Mucosa of descending colon (tissue), 3 donors: Measurements from ENCODE around the gene SMAD5. TPM values are rescaled to one million over a fixed set of nuclear protein-coding genes. Genes with fewer than 3 reads are reported as not detected.

Experiments
- ATAC-seq: fragments of 200-7000 bp; cut with Tn5 transposase; one replicate; pipeline ENCODE4 v1.9.1; 2020; ENCODE audit warnings: mild to moderate bottlenecking, moderate library complexity
- DNase-seq, 3 donors: peaks; one replicate each; pipeline ENCODE4 v3.0.0-alpha.2; 2020
- H3K36me3 ChIP-seq: fragments of 200-600 bp; one replicate; pipeline ENCODE4 v1.8.0; 2021; ENCODE audit warnings: low read depth, mild to moderate bottlenecking
- H3K4me1 ChIP-seq: fragments of 200-600 bp; one replicate; pipeline ENCODE4 v1.8.0; 2021; ENCODE audit warnings: low read depth, mild to moderate bottlenecking
- H3K4me3 ChIP-seq: fragments of 200-600 bp; one replicate; pipeline ENCODE4 v1.8.0; 2021; ENCODE audit warnings: mild to moderate bottlenecking
- H3K9me3 ChIP-seq: fragments of 200-600 bp; one replicate; pipeline ENCODE4 v1.8.0; 2021; ENCODE audit warnings: mild to moderate bottlenecking
- intact Hi-C, 2 donors: fragments of 100-400 bp; cut with DNase I in 1 of 2; cut with micrococcal nuclease in 1 of 2; formaldehyde crosslinking; loops; one replicate each; pipeline versions ENCODE4 v1.11.0 to v1.11.1; 2022; cut with DNase I, micrococcal nuclease
- total RNA-seq, 3 donors: library from RNA; stranded (reverse); fragmentation: NEBNext Ultra II Directional in 2 of 3; extraction: Animal tissue kit (Norgen Biotek cat#: 25700) in 2 of 3; gene quantifications; one replicate each; pipeline versions ENCODE4 v1.2.1 to v1.2.4, GENCODE V29; 2021 to 2023
- TF ChIP-seq, protein P1 (sequence below): fragments of 200-600 bp; IDR thresholded peaks from one replicate; pipeline ENCODE4 v1.8.0; 2022; ENCODE audit warnings: antibody characterized with exemption, mild to moderate bottlenecking
- donor health status: DM: no; HTN: no; CAD: no; lungs with moderate emphysema.
- donor health status: DM: no; HTN: no; CAD: no.
- donor health status: DM: no; HTN: yes; CAD: no.

The SMAD5 gene
- total RNA-seq, 3 donors from 2014 or later = 39.7 to 79.8 (median 42.0) TPM

GRCh38 chr5:136192526-136193321 is 60.1 kb downstream of the SMAD5 start, which contains the start of gene SMIM32:
SMIM32 (minus strand) TSS chr5:136193162; CDS start chr5:136192524, 638 bp downstream.
- H3K36me3 ChIP-seq = no peaks in the 10 kb centered on the region
- H3K9me3 ChIP-seq = no peaks in the 10 kb centered on the region
- DNase-seq (peak; percentile 66 to 71 (median 70)), ATAC-seq (peak; percentile 58)
- peak within 1 kb of the TSS; percentile 23 for H3K4me3 ChIP-seq
- TF ChIP-seq, protein P1, sequence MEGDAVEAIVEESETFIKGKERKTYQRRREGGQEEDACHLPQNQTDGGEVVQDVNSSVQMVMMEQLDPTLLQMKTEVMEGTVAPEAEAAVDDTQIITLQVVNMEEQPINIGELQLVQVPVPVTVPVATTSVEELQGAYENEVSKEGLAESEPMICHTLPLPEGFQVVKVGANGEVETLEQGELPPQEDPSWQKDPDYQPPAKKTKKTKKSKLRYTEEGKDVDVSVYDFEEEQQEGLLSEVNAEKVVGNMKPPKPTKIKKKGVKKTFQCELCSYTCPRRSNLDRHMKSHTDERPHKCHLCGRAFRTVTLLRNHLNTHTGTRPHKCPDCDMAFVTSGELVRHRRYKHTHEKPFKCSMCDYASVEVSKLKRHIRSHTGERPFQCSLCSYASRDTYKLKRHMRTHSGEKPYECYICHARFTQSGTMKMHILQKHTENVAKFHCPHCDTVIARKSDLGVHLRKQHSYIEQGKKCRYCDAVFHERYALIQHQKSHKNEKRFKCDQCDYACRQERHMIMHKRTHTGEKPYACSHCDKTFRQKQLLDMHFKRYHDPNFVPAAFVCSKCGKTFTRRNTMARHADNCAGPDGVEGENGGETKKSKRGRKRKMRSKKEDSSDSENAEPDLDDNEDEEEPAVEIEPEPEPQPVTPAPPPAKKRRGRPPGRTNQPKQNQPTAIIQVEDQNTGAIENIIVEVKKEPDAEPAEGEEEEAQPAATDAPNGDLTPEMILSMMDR = no peak
- peaks cover 31% of the 10 kb centered on the region for H3K4me1 ChIP-seq
- intact Hi-C loops = no loop called here

DNA sequence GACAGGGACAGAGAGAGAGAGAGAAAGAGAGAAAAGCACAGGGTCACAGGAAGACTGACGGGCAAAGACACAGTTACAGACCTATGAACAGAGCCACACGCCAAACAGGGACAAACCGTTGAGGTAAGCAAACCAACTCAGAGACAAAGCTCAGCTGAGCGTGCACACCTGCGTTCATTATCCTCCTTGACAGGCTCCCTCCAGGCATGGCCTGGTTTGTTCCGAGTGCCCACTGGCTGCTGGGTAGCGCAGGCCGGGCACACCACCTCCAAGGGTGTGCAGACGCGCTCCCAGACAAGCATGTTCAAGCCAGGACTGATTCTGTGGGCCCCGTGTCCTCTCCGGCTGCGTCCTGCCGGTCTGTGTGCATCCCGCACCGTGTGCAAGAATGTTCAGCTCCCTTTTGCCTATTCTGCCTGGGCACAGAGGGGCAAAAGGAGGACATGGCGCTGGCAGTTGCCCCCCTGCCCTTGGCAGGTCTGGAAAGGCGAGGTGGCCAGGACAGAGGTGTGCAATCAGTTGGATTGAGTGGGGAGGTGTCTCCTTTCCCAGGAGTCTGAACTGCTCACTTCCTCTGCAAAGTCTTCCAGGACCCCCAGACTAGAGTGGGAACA is 60.8 kb downstream of the SMAD5 start:
- TF ChIP-seq, protein P1 = no peak
- no peaks in the 10 kb centered on the region for H3K36me3 ChIP-seq
- peaks cover 31% of the 10 kb centered on the region for H3K4me1 ChIP-seq
- no peaks in the 10 kb centered on the region for H3K9me3 ChIP-seq
- intact Hi-C loops = no loop called here
- no peak overlapping the region for H3K4me3 ChIP-seq
- ATAC-seq (peak; percentile 7), DNase-seq (no peak)

DNA sequence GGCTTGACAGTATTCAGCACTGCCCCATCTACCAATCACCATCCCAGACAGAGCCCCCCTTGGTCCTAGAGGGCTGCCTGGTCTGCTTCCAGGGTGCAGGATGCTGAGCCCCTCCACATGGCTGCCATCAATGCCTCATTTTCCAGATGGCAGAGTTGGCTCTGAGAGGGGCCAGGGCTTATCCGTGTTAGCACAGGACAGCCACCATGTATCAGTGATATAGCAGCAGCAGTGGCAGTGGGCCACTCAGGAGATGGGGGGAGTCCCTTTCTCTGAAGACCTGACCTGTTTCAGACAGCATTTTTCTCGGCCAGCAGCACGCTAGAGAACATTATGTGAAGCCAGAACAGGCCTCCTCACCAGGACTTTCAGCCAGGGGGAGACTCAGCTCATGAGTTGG is 61.9 kb downstream of the SMAD5 start:
- H3K4me3 ChIP-seq = no peak overlapping the region
- H3K9me3 ChIP-seq = no peaks in the 10 kb centered on the region
- intact Hi-C loops = no loop called here
- peaks cover 27% of the 10 kb centered on the region for H3K4me1 ChIP-seq
- no peak for ATAC-seq
- no peak for DNase-seq
- H3K36me3 ChIP-seq = no peaks in the 10 kb centered on the region
- TF ChIP-seq, protein P1 = no peak

GRCh38 chr5:136195971-136196820 is 63.6 kb downstream of the SMAD5 start:
- DNase-seq = no peak
- Histone ChIP-seq H3K4me3 (no peak overlapping the region), H3K9me3 (no peaks in the 10 kb centered on the region), H3K4me1 (peaks cover 10% of the 10 kb centered on the region), H3K36me3 (no peaks in the 10 kb centered on the region)
- no peak for ATAC-seq
- intact Hi-C loops = no loop called here
- TF ChIP-seq, protein P1 = no peak

- intact Hi-C loops = no loop called here
- no peak overlapping the region for H3K4me3 ChIP-seq
- H3K4me1 ChIP-seq = no peaks in the 10 kb centered on the region
- TF ChIP-seq, protein P1 = no peak
- no peaks in the 10 kb centered on the region for H3K36me3 ChIP-seq
- ATAC-seq = no peak
- no peaks in the 10 kb centered on the region for H3K9me3 ChIP-seq
- DNase-seq = no peak
Observed at GRCh38 chr5:136197462-136198142, 65.0 kb downstream of the SMAD5 start.
